Stimulated activated naive B cell treated with anti-CD40 and anti-IgM and Interleukin-4, amounts not matched to agents 10 μg/mL and 1 μg/mL and 100 μg/mL, for 72 hours (primary cell): ENCODE measurements around the gene PHACTR1.

Experiments
- ATAC-seq, 2 donors: fragments of 150-1000 bp; cut with Tn5 transposase; replicated peaks; 2 replicates each; pipeline ENCODE4 v1.10.0; 2021; ENCODE audit warnings: moderate library complexity in 1 of 2
- DNase-seq: peaks from one replicate; pipeline ENCODE4 v3.0.0; 2021
- H3K27ac Mint-ChIP-seq: one replicate; pipeline ENCODE4 v1.8.0; 2022; ENCODE audit warnings: mild to moderate bottlenecking, mixed read lengths
- H3K27me3 Mint-ChIP-seq, 2 donors: one replicate each; pipeline ENCODE4 v1.8.0; 2022; ENCODE audit warnings: mixed read lengths in 2 of 2
- H3K36me3 Mint-ChIP-seq, 2 donors: one replicate each; pipeline ENCODE4 v1.8.0; 2022; ENCODE audit warnings: mixed read lengths in 2 of 2, mild to moderate bottlenecking in 1 of 2
- H3K4me1 Mint-ChIP-seq, 2 donors: one replicate each; pipeline ENCODE4 v1.8.0; 2022; ENCODE audit warnings: mixed read lengths in 2 of 2, mild to moderate bottlenecking in 1 of 2
- H3K4me3 Mint-ChIP-seq, 2 donors: one replicate each; pipeline ENCODE4 v1.8.0; 2022; ENCODE audit warnings: mild to moderate bottlenecking in 2 of 2, mixed read lengths in 2 of 2, moderate library complexity in 1 of 2
- H3K9me3 Mint-ChIP-seq, 2 donors: one replicate each; pipeline ENCODE4 v1.8.0; 2022; ENCODE audit warnings: mixed read lengths in 2 of 2, mild to moderate bottlenecking in 1 of 2

Gene PHACTR1

DNA sequence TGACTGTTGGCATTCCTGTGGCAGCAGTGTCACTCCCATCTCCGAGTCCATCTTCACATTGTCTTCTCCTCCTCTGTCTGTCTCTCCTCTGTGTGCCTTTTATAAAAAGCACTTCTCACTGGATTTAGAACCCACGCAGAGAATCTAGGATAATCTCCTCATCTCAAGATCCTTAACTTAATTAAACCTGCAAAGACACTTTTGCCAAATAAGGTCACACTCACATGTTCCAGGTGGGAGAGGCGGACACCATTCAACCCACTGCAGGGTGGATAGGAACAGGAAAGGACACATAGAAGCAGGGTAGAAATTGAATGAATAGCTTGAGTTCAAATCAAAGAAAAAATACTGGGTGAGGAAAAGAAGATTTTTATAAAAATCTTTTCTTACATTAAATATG is 292.5 kb downstream of the PHACTR1 start:
- H3K27me3 Mint-ChIP-seq = peaks cover 27 to 31% of the 10 kb centered on the region in 2 donors
- H3K27ac Mint-ChIP-seq = no peak overlapping the region
- no peaks in the 10 kb centered on the region for H3K9me3 Mint-ChIP-seq
- ATAC-seq (no peak), DNase-seq (no peak)
- H3K4me3 Mint-ChIP-seq = no peak overlapping the region
- no peaks in the 10 kb centered on the region for H3K36me3 Mint-ChIP-seq
- H3K4me1 Mint-ChIP-seq = peaks cover 5 to 15% of the 10 kb centered on the region in 2 donors

GRCh38 chr6:13009461-13009860 is 292.9 kb downstream of the PHACTR1 start:
- Mint-ChIP-seq H3K36me3 (no peaks in the 10 kb centered on the region), H3K4me1 (peaks cover 5 to 15% of the 10 kb centered on the region in 2 donors), H3K4me3 (no peak overlapping the region), H3K27ac (no peak overlapping the region), H3K27me3 (peaks cover 30 to 34% of the 10 kb centered on the region in 2 donors), H3K9me3 (no peaks in the 10 kb centered on the region)
- ATAC-seq = no peak
- DNase-seq = no peak

DNA sequence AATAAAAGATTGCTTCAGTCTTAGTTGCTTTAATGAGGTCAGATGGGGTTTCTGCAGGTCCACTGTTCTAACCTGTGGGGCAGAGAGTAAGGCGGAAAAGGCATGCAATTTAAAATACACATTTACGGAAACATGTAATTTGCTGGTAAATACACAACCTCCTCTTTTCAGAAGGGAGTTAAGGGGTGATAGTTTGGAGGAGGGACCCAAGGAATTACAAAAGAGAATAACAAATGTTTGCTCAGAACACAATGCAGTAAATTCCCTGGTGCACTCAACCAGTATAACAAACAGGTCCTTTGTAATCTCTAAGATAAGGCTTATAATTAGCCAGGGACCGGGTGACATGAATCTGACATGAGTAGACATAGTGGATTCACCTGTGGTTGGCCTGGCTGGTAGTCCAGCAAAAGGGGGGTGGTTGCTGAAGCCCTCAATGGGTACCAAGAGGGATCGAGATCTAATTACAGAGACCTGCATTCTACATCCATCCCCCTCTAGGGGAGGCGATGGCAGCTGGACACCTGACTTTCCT is 295.1 kb downstream of the PHACTR1 start:
- Mint-ChIP-seq H3K9me3 (no peaks in the 10 kb centered on the region), H3K4me1 (peaks cover 5 to 15% of the 10 kb centered on the region in 2 donors), H3K27me3 (peaks cover 37% of the 10 kb centered on the region in 2 donors)

GRCh38 chr6:13012296-13012695 is 295.7 kb downstream of the PHACTR1 start:
- no peak overlapping the region for H3K27ac Mint-ChIP-seq
- no peak overlapping the region for H3K4me3 Mint-ChIP-seq
- ATAC-seq = no peak
- H3K27me3 Mint-ChIP-seq = peaks cover 37% of the 10 kb centered on the region in 2 donors
- H3K4me1 Mint-ChIP-seq = peaks cover 5 to 15% of the 10 kb centered on the region in 2 donors
- no peaks in the 10 kb centered on the region for H3K36me3 Mint-ChIP-seq
- H3K9me3 Mint-ChIP-seq = no peaks in the 10 kb centered on the region
- DNase-seq = no peak

More for the DNA sequence above, 295.1 kb downstream of the PHACTR1 start:
- no peaks in the 10 kb centered on the region for H3K36me3 Mint-ChIP-seq
- H3K4me3 Mint-ChIP-seq = no peak overlapping the region
- DNase-seq (no peak), ATAC-seq (no peak)
- H3K27ac Mint-ChIP-seq = no peak overlapping the region

DNA sequence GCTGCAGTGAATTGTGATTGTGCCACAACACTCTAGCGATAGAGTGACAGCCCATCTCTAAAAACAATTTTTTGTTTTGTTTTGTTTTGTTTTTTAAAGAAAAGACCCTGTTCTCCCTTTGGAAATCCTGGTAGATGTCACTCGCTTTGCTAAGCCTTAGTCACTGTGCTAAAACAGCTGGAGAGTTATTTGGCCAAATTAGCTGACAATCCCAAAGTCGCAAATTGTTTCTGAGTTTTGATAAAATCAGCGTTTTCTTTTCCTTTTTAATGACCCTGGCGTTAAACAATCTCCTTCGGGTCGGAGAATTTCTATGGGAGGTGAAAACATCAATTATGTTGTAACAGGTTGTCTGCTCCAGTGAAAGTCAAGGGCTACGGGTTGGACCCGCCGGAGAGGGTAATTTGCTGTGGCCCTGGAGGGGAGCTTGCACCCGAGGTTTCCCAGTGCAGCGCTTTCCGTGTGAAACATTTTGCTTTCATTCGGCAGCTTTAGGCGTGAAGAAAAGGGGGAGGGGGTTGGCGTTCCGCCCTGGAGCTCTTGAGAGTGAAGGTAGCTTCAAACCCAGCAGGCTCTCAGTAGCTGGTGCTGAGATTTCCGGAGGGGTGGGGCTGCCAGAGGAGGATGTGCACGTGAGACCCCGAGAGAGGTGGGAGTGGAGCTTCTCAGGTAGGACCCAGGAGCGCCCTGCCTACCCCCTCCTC is 296.6 kb downstream of the PHACTR1 start:
- H3K4me3 Mint-ChIP-seq = peak overlapping the region; percentile 86 to 90
- DNase-seq (peak; percentile 1), ATAC-seq (peak; percentile 42 to 54)
- no peaks in the 10 kb centered on the region for H3K36me3 Mint-ChIP-seq
- peaks cover 37% of the 10 kb centered on the region in 2 donors for H3K27me3 Mint-ChIP-seq
- H3K27ac Mint-ChIP-seq = no peak overlapping the region
- H3K9me3 Mint-ChIP-seq = no peaks in the 10 kb centered on the region
- H3K4me1 Mint-ChIP-seq = peaks cover 5 to 15% of the 10 kb centered on the region in 2 donors

GRCh38 chr6:13013681-13014503 is 297.3 kb downstream of the PHACTR1 start:
- peak; percentile 58 to 75 for ATAC-seq
- Mint-ChIP-seq H3K4me3 (peak overlapping the region; percentile 86 to 90), H3K9me3 (no peaks in the 10 kb centered on the region), H3K27me3 (peaks cover 37% of the 10 kb centered on the region in 2 donors), H3K4me1 (peaks cover 5 to 15% of the 10 kb centered on the region in 2 donors), H3K36me3 (no peaks in the 10 kb centered on the region), H3K27ac (no peak overlapping the region)
- DNase-seq = no peak

DNA sequence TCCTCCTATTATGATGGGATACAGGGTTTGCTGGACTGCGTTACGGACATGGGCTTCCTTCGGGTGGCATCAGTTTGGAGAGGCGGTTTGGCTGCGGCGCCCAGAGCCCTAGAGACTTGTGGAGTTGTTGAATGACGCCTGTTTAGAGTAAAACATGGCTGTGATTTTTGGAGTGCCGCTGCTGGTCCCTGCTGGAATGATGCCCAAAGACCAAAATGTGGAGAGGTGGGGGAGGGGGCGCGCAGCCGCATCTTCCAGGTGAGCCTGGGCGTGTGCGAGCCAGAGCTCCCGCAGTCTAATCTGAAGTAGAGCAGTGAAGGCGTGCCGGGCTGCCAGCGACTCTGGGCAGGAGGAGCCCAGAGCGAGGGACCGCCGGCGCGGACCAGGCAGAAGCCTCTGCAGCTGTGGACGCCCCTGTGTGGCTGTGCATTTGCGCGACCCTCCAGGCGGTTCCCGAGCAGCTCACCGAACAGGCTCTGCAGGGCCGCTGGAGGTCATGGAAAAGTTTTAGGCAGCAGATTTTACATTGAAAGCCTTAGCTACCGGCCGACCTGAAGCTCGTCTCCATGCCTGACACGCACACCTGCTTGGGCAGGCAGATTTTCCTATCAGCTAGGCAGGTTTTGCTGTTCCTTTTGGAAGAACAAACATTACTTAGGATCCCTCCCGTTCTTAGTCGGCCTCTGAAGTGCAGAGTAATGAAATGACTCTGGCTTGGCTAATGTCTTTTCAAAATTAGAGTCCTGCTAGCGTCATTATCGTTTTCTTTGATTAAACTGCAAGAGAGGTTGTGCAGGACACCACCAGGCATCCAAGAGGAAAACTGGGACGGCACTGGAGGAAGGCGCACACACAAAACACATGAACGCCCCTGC is 298.2 kb downstream of the PHACTR1 start:
- Mint-ChIP-seq H3K27ac (no peak overlapping the region), H3K4me1 (peaks cover 5 to 15% of the 10 kb centered on the region in 2 donors), H3K4me3 (peak overlapping the region in 1 of 2 donors; percentile 30), H3K9me3 (no peaks in the 10 kb centered on the region), H3K27me3 (peaks cover 37 to 38% of the 10 kb centered on the region in 2 donors), H3K36me3 (no peaks in the 10 kb centered on the region)
- DNase-seq (no peak), ATAC-seq (no peak)

- H3K27ac Mint-ChIP-seq = no peak overlapping the region
- H3K4me1 Mint-ChIP-seq = peaks cover 5 to 15% of the 10 kb centered on the region in 2 donors
- ATAC-seq (no peak), DNase-seq (no peak)
- no peaks in the 10 kb centered on the region for H3K36me3 Mint-ChIP-seq
- no peaks in the 10 kb centered on the region for H3K9me3 Mint-ChIP-seq
- H3K4me3 Mint-ChIP-seq = no peak overlapping the region
- H3K27me3 Mint-ChIP-seq = peaks cover 34 to 40% of the 10 kb centered on the region in 2 donors
These were observed 298.8 kb downstream of the PHACTR1 start for GRCh38 chr6:13015379-13015681.

- Mint-ChIP-seq H3K27ac (no peak overlapping the region), H3K27me3 (peaks cover 9% of the 10 kb centered on the region in 2 donors), H3K36me3 (no peaks in the 10 kb centered on the region), H3K4me3 (no peak overlapping the region), H3K9me3 (peaks cover 0 to 2% of the 10 kb centered on the region in 2 donors), H3K4me1 (peaks cover 0 to 6% of the 10 kb centered on the region in 2 donors)
- no peak for ATAC-seq
- no peak for DNase-seq
These were observed 308.0 kb downstream of the PHACTR1 start for GRCh38 chr6:13024616-13025015.

GRCh38 chr6:13025893-13026499 is 309.4 kb downstream of the PHACTR1 start:
- H3K27ac Mint-ChIP-seq = no peak overlapping the region
- no peak overlapping the region for H3K4me3 Mint-ChIP-seq
- DNase-seq (no peak), ATAC-seq (no peak)
- H3K9me3 Mint-ChIP-seq = peaks cover 0 to under 1% of the 10 kb centered on the region in 2 donors
- H3K27me3 Mint-ChIP-seq = peaks cover 5 to 9% of the 10 kb centered on the region in 2 donors
- peaks cover 0 to 6% of the 10 kb centered on the region in 2 donors for H3K4me1 Mint-ChIP-seq
- H3K36me3 Mint-ChIP-seq = no peaks in the 10 kb centered on the region

DNA sequence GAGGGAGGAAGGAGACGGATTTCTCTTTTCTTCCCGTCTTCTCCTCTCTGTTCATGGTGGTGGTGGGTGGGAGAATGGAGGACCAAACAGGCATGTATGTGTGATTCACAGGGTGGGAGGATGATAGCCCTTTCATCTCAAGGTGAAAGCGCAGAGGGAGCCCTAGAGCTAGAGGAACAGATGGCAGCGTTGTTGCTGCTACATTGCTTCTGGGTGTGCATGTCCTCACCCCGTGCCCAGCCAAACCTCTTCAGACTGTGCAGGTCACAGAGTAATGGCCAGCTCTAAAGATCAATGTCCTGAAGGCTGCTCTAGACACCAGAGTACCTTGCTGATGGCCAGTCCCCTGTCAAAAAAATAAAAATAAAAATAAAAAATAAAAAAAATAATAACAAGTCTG is 310.0 kb downstream of the PHACTR1 start:
- Mint-ChIP-seq H3K36me3 (no peaks in the 10 kb centered on the region), H3K27me3 (peaks cover 5 to 9% of the 10 kb centered on the region in 2 donors), H3K4me3 (no peak overlapping the region), H3K27ac (no peak overlapping the region), H3K4me1 (peaks cover 0 to 6% of the 10 kb centered on the region in 2 donors), H3K9me3 (no peaks in the 10 kb centered on the region)
- DNase-seq = no peak
- ATAC-seq = no peak

GRCh38 chr6:13027207-13027606 is 310.6 kb downstream of the PHACTR1 start:
- H3K9me3 Mint-ChIP-seq = no peaks in the 10 kb centered on the region
- peaks cover 0 to 6% of the 10 kb centered on the region in 2 donors for H3K4me1 Mint-ChIP-seq
- H3K36me3 Mint-ChIP-seq = no peaks in the 10 kb centered on the region
- no peak overlapping the region for H3K27ac Mint-ChIP-seq
- H3K27me3 Mint-ChIP-seq = peaks cover 5 to 9% of the 10 kb centered on the region in 2 donors
- DNase-seq (no peak), ATAC-seq (no peak)
- no peak overlapping the region for H3K4me3 Mint-ChIP-seq

DNA sequence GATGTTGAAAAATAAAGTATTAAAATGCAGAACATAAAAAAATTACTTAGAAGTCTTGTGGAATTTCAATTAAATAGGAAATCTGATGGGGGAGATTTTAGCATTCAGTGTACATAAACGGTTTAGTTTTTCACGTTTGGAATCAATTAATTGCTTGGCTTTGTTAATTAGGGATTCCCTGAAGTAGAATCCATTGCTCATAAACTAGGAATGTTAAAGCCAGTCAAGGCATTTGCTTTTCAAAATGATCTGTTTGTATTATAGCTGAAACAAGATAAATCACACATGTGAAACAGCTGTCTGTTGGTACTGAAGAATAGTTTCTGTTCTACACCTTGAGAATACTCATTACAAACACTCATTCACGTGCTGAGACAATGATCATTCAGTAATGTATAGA is 313.8 kb downstream of the PHACTR1 start:
- Mint-ChIP-seq H3K4me1 (peaks cover 7 to 12% of the 10 kb centered on the region in 2 donors), H3K36me3 (no peaks in the 10 kb centered on the region), H3K4me3 (no peak overlapping the region), H3K27ac (no peak overlapping the region), H3K9me3 (no peaks in the 10 kb centered on the region), H3K27me3 (peaks cover 5 to 9% of the 10 kb centered on the region in 2 donors)
- no peak for ATAC-seq
- DNase-seq = no peak
